ENCODE data around the gene ASCC2.

GRCh38 chr22:29839039-29839438, 965 bp upstream of the ASCC2 start:
- TF ChIP-seq EZH2 (IDR thresholded peaks at IDR 0.05; ENCODE audit: insufficient read depth, poor library complexity, severe bottlenecking) (no peak), EZH2phosphoT487 (IDR thresholded peaks at IDR 0.05; ENCODE audit: insufficient read depth, low read depth) (no peak)

Measured in GM23248 (cell line).